Activated T-cell treated with anti-CD3 and anti-CD28 coated beads for 48 hours (primary cell): Measurements from ENCODE around the gene LYZL4.
A peak's percentile ranks its signal among the peaks of the same experiment; 100 is the strongest.

Source experiments
- DNase-seq: peaks from one replicate; pipeline ENCODE4 v3.0.0-alpha.2; 2020; ENCODE audit warnings: low read depth

The LYZL4 gene, protein sequence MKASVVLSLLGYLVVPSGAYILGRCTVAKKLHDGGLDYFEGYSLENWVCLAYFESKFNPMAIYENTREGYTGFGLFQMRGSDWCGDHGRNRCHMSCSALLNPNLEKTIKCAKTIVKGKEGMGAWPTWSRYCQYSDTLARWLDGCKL

DNA sequence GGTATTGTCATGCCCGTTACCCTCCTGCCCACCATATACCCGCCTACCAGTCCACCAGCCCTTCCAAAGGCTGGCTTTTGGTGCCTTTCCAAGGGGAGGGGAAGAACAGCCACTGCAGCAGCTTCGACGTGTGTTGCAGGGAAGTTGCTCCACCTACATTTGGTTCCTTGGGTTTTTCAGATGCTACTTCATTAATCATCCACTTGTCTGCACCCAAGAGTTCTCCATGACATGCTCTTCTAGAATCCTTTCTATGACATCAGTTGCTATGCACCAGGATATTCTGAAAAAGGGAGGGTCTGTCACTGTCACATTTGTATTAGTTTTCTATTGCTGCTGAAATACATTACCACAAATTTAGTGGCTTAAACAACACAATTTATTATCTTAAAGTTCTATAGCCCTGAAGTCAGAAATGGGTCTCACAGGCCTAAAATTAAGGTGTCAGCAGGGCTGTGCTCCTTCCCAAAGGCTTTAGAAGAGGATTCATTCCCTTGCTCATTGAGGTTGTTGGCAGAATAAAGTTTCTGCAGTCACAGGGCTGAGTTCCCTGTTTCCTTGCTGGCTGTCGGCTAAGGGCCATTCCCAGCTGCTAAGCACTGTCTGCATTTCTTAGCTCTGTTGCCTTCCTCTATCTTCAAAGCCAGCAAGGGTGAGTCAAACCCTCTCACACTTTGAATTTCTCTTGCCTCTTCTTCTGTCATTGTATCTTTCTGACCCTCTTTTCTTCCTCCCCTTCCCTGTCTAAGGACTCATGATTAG is at the start of gene LYZL4:
Gene LYZL4 (minus strand): TSS at position 241 of the 762 bp plus-strand sequence. CDS start 3,359 bp downstream, outside the sequence.
- no peak for DNase-seq

DNA sequence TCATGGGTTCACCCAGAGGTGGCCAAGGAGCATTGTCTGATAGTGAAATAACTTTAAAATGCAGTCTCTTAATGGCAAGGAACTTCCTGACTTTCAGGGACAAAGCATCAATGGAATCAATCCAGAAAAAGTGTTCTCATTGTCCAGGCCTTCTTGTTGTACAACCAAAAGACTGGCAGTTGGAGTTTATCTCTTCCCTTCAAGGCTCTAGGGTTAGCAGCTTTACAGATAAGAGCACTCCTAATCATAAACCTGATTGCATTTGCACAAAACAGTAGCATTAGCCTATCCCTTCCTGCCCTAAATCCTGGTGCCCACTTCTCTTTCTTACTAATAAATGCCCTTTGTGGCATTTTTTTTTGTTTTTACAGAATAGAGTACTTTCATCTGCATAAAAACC is 48.7 kb upstream of the LYZL4 start:
- no peak for DNase-seq

DNA sequence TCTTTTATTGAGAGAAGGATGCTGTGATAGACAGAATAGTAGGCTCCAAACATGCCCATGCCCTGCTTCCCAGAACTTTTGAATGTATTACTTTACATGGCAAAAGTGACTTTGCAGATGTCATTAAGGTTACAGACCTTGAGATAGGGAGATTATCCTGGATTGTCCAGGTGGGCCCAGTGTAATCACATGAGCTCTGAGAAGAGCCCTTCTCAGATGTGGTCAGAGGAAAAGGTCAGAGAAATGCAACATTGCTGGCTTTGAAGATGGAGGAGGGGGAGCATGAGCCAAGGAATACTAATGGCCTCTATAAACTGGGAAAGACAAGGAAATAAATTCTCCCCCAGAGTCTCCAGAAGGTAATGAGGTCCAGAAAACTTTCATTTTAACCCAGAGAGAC is 45.8 kb upstream of the LYZL4 start:
- no peak for DNase-seq

DNA sequence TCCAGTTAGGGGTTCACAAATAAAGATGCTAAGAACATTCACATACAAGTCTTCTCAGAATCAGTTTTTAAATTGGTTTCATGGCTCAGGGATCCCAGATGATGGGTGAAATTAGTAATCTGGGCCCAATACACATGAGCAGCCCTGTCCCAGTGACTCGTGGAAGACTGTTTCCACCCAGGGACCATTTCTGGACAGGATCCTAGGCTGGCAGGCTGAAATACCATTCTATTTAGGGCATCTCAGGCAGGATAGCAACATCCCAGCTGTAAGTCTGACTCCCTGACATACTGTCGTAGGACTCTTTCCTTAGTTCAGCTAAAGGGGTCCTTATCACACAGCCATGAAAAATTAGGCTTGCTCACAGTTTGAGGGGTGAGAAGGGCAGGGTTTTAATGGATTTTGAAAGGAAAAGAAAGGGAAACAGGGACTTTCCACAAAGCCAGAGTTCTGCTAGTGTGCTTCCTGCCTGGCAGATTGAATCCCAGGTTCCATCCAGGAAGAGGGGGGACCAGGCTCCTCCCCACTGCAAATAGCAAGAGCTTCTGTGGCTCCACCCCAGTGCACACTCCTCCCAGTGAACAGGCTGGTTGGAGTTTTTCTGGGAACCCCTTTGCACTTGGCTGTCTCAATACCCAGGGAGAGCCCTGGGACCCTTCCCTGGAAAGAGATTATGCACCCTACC is 41.3 kb upstream of the LYZL4 start:
- DNase-seq: no peak

DNA sequence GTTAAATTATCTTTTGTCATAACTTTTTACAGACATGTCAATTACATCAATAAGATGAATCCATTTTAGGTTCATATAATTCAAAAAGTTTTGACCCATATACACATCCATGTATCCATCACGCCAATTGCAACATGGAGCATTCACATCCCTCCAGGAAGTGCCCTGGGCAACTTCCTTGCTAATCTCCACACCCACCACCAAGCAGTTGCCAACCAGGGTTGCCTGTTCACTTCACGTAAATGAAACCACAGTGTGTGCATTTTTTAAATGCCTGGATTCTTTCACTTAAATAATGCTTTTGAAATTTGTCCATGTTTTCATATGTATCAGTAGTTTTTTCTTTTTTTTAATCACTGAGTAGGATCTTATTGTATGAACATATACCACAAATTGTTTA is 40.7 kb upstream of the LYZL4 start:
- no peak for DNase-seq

DNA sequence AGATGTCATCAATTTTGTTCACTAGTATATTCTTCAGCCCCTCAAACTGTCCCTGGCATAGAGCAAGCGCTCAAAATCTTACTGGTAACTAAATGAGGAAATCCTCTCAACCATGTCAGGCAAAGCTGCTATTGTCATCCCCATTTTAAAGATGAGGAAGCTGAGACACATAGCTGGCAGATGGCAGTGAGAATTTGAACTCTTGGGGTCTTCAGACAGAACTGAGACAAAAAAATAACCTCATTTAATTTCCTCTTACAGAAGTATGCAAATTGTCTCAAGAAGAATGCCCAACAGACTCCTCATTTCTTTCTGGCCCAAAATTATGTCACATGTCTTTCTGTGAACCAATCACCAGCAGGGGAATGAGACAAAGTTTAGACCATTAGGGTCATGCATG is 40.2 kb upstream of the LYZL4 start:
- DNase-seq: no peak

DNA sequence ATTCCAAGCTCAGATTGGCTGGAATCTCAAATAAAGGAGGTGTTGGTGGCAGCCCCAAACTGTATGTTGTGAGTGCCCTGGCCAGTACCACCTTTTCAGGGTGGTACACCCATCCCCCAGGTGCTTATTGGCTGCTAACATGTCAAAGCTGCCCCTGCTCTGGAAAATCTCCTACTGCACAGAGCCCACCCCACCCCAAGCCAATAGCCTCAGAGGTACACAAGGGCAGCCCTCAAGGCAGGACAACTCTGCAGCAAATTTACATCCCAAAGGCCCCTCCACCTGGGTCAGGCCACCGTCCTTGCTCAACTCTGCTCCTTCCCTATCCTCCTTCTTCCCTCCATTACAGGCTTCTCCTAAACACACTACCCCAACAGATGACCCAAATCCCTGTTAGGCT is 37.1 kb upstream of the LYZL4 start:
- no peak for DNase-seq

GRCh38 chr3:42446111-42447050 is 36.0 kb upstream of the LYZL4 start:
- DNase-seq: no peak

DNA sequence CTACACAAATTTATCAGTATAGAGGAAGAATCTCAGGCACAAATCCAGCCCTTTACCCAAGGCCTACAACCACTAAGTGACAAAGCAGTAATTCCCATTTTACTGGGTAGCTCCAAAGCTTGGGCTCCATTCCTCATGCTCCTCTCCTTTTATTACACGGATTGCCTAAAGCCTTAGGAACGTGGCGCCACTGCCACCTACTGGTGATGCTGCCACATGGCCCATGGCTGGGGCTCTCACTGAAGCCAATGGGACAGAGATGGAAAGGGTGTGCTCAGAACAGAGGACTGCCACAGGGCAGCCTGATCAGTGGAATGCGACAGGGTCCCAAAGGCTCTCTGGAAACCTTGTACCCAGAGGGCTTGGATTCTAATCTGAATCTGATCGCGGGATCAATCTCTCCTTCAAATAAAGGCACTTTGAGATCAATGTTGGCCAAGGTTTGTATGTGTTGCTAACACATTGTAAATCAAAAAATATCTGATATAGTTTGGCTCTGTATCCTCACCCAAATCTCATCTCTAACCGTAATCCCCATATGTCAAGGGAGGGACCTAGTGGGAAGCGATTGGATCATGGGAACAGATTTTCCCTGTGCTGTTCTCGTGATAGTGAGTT is 33.5 kb upstream of the LYZL4 start:
- DNase-seq: peak; percentile 69

DNA sequence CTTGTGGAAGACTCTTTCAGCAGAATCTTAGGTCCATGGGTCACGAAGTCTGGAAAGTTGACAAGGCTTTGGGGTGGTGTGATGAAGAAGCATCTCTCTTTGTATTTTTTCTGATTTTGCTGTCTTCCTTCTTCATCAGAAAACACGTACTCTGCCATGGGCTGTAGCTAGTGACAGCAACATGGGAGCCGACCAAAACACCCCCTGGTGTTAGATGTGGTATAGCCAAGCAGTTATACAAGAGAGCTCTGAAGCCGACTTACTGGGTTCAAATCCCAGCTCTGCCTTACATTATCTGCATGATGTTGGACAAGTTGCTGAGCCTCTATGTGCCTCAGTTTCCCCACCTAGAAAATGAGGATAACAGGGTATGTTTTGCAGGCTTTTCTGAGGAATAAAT is 32.9 kb upstream of the LYZL4 start:
- no peak for DNase-seq

DNA sequence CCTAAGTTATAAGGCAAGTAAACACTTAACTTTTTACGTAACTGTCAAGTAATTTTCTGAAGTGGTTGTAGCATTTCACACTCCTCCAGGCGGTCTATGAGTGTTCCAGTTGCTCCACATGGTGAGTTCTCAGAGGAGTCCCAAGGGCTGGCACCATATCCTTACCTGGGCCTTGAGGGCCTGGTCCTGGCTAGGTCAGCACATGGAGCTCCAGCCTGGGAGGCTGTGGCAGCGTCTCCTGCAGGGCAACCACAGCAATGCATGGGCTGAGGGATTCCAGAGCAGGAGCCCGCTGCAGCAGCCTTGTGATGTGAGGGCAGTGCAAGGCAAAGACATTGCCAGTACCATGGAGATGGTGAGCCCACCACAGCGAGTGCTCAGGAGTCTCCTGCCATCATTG is 32.2 kb upstream of the LYZL4 start:
- DNase-seq: no peak

GRCh38 chr3:42441791-42442190 is 31.4 kb upstream of the LYZL4 start:
- no peak for DNase-seq

DNA sequence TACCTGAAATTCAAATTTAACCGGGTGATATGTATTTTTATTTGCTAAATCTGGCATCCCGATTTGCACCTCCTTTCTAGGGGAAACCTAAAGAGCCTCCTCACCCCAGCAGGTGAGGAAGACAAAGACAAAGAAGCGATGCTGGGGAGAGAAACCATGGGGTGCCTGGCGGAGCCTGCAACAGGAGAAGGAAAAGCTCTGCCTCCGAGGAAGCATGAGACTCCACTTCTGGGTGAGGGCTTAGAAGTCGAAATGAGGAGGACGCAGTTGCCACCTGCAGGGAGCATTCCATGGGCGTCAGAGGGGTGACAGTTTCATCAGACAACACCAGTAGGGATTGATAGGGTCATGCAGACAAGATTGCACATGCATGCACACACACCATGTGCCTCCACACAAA is 30.5 kb upstream of the LYZL4 start:
- no peak for DNase-seq

DNA sequence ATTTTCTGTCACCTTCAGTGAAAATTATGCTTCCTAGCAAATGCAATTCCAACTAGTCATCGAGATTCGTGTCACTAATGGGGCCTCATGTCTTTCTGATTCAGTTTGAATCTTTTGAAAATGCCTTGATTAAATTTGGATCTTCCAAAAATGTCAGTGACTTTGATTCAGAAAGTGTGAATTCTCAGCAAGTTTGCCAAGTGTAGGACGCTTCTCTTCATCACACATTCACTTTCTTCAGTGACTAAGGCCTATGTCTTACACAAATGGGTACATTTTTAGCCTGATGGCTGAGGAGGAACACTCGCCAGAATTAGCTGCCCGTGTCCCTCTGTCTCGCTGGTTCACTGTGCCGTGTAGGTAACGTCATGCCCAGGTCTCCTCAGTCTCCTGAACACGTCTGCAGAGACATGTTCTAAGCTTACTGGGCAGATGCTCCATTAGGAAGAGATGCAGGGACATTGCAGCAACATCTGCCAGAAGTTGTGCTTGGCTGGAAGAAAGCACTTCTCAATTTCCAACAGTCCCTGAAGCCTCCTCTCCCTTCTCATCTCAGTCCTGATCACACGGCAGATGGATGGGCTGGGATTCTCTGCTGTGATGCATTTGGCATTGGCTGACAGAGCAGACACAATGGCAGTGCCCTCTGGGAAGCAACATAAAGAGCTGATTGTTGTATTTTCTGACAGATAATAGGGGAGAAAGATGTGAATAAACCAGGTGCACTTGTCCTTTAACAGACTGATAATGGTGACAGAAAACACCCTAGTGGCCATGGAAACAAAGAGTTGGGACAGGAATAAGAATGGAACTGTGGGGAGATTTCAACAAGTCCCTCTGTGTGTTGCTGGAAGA is 29.1 kb upstream of the LYZL4 start:
- DNase-seq: no peak

DNA sequence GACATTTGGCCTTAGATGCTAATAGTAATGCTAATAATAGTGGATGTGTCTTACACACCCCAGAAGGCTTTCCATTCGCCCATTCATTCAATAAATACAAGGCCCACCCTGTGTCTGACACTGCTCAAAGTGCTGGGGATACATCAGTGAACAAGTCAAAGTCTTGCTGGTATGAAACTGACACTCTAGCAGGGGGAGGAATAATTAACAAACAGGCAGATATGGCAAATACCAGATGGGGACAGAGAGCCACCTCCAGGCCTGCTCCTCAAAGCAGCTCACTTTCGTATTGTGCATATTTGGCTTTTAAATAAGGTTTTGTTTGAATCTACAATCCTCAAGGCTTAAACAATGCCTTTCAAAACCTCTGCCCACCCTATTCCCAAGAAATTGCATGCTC is 28.3 kb upstream of the LYZL4 start:
- no peak for DNase-seq

DNA sequence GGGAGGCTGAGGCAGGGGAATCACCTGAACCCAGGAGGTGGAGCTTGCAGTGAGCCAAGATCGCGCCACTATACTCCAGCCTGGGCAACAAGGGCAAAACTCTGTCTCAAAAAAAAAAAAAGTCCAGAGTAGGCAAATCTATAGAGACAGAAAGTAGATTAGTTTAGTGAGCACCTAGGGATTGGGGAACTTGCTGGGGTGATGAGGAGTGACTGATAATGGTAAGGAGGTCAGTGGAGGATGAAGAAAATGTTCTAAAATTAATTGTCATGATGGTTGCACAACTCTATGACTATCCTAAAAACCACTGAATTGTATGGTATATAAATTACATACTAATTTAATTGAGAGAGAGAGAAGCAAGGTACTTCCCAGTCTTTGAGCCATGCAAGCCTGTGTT is 27.8 kb upstream of the LYZL4 start:
- no peak for DNase-seq

DNA sequence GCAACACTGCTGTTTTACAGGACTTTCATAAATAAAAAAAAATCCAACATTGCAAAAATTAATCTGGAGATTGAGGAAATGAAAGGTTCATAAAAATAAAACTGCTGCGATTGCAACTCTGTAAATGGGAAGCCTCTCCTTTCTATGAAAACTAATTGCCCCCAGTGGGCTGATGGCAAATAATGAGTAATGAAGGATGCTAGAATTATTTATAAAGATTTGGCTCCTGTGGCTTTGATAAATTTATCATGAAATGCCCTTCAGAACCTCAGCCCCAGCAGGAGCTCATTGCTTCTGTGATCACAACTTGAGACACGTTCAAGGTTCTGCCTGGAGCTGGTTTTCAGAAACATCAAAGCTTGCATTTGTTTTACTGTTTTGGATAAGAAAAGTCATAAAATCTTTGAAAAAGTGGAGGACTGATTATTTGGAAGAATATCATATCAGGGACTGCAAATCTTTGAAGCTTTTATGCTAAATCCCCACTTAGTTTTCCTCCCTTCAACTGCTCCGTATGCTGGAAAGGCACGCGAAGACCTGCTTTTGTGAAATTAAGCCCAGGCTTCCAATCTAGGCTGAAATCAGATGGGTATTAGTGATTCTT is 24.5 kb upstream of the LYZL4 start:
- no peak for DNase-seq

DNA sequence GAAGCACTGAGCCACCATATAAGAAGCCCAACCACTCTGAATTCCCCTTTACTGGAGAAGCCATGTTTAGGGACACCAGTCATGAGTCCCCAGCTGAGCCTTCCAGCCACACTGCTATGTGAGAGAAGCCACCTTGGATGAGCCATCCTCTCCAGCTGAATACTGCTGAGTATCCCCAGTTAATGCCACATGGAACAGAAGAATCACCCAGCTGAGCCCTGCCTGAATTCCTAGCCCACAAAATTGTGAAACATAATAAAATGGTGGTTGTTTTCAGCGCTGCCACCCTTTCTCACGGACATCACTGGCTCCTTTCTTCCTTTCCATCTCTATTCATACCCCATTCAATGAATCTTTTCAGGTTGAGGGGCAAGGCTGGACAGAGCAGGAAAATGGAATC is 22.1 kb upstream of the LYZL4 start:
- DNase-seq: no peak

GRCh38 chr3:42430781-42431532 is 20.5 kb upstream of the LYZL4 start:
- DNase-seq: no peak

- DNase-seq: no peak
Measured at GRCh38 chr3:42428830-42429229, 18.4 kb upstream of the LYZL4 start.
